DND-41 (cell line): Measurements from ENCODE around the gene ZFHX3.

ENCODE experiments used
- ATAC-seq: fragments of 200-7000 bp; cut with Tn5 transposase; 3 replicates; pipeline ENCODE4 v1.9.1; 2021; ENCODE audit warnings: low read depth; ENCODE audit not compliant: insufficient read depth
- DNase-seq: peaks from one replicate; pipeline ENCODE4 v3.0.0-alpha.2; 2020
- H2AFZ ChIP-seq: 2 replicates; pipeline ENCODE4 v1.6.0; 2012; ENCODE audit warnings: low read depth, low read length
- H3K27ac ChIP-seq: 2 replicates; pipeline ENCODE4 v1.5.1; 2012; ENCODE audit warnings: low read length, inconsistent platforms
- H3K27me3 ChIP-seq: fragments of 200-600 bp; sonication (generic); 2 replicates; pipeline ENCODE4 v1.6.0; 2012; ENCODE audit warnings: low read length, mild to moderate bottlenecking, inconsistent platforms; ENCODE audit not compliant: insufficient read depth, poor library complexity
- H3K36me3 ChIP-seq: 2 replicates; pipeline ENCODE4 v1.5.1; 2012; ENCODE audit warnings: low read length, inconsistent platforms; ENCODE audit not compliant: insufficient read depth
- H3K4me1 ChIP-seq: 2 replicates; pipeline ENCODE4 v1.5.1; 2012; ENCODE audit warnings: mild to moderate bottlenecking, low read length; ENCODE audit not compliant: insufficient read depth
- H3K4me2 ChIP-seq: 2 replicates; pipeline ENCODE4 v1.6.0; 2012; ENCODE audit warnings: mild to moderate bottlenecking, moderate library complexity, low read length, inconsistent platforms; ENCODE audit not compliant: insufficient read depth
- H3K4me3 ChIP-seq, 2 experiments: fragments of 200-600 bp in 1 of 2; shearing (Covaris generic) in 1 of 2; 2 replicates each; pipeline ENCODE4 v1.5.1; 2012 to 2016; ENCODE audit warnings: inconsistent platforms in 2 of 2, low read length in 2 of 2, mild to moderate bottlenecking in 2 of 2, low read depth in 1 of 2, moderate library complexity in 1 of 2
- H3K79me2 ChIP-seq: 2 replicates; pipeline ENCODE4 v1.6.0; 2012; ENCODE audit warnings: low read length, inconsistent platforms; ENCODE audit not compliant: insufficient read depth
- H3K9ac ChIP-seq: 2 replicates; pipeline ENCODE4 v1.6.0; 2012; ENCODE audit warnings: low read depth, mild to moderate bottlenecking, inconsistent platforms, low read length, moderate library complexity
- H3K9me3 ChIP-seq: 2 replicates; pipeline ENCODE4 v1.5.1; 2012; ENCODE audit warnings: low read length, moderate library complexity, mild to moderate bottlenecking, inconsistent platforms; ENCODE audit not compliant: insufficient read depth, severe bottlenecking
- H4K20me1 ChIP-seq: 2 replicates; pipeline ENCODE4 v1.6.0; 2012; ENCODE audit warnings: low read length; ENCODE audit not compliant: insufficient read depth
- CTCF ChIP-seq: IDR thresholded peaks from 2 replicates; pipeline ENCODE4 v1.5.1; 2012; ENCODE audit warnings: borderline replicate concordance, low read length, moderate library complexity, mild to moderate bottlenecking; ENCODE audit not compliant: poor library complexity, severe bottlenecking; ENCODE audit errors: extremely low read depth
- EZH2 ChIP-seq: IDR thresholded peaks from 3 replicates; pipeline ENCODE4 v1.6.1; 2012; ENCODE audit warnings: borderline replicate concordance, low read depth, mild to moderate bottlenecking, moderate library complexity, low read length, inconsistent platforms; ENCODE audit not compliant: severe bottlenecking

Gene ZFHX3

DNA sequence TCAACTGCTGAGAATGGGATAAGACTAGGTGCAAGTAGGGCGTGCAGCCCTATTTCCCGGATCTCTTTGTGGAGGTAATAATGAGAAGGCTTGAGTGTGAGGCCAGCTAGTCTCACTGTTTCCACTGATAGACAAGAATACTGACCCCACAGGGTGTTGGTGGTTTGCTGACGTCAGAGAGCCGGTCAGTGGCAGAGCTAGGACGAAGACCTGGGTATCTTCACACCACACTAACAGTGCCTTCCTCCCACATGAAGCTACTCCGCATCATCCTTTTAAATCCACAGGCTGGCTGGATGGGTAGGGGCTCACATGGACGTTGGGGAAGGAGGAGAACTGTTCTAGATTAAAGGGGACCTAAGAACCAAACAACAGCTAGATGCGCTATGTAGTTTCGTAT, 68.0 kb downstream of the ZFHX3 start:
- peaks cover 16% of the 10 kb centered on the region for H4K20me1 ChIP-seq
- no peak for ATAC-seq

GRCh38 chr16:72978212-72978611, 69.7 kb downstream of the ZFHX3 start:
- DNase-seq (no peak), ATAC-seq (no peak)
- Histone ChIP-seq H3K4me2 (no peak overlapping the region), H3K27ac (no peak overlapping the region), H3K9me3 (no peaks in the 10 kb centered on the region), H3K79me2 (no peaks in the 10 kb centered on the region), H2AFZ (no peak overlapping the region), H3K27me3 (no peaks in the 10 kb centered on the region), H3K4me1 (no peaks in the 10 kb centered on the region), H3K4me3 (no peak overlapping the region), H3K9ac (no peak overlapping the region), H4K20me1 (peaks cover 12% of the 10 kb centered on the region), H3K36me3 (no peaks in the 10 kb centered on the region)
- no peak for TF ChIP-seq CTCF
- no peak for TF ChIP-seq EZH2

More for the DNA sequence above, 68.0 kb downstream of the ZFHX3 start:
- Histone ChIP-seq H2AFZ (no peak overlapping the region), H3K9me3 (no peaks in the 10 kb centered on the region), H3K27ac (no peak overlapping the region), H3K4me2 (no peak overlapping the region), H3K36me3 (no peaks in the 10 kb centered on the region), H3K4me3 (no peak overlapping the region), H3K79me2 (no peaks in the 10 kb centered on the region), H3K4me1 (no peaks in the 10 kb centered on the region), H3K27me3 (no peaks in the 10 kb centered on the region), H3K9ac (no peak overlapping the region)
- DNase-seq, result no peak
- TF ChIP-seq CTCF (no peak), EZH2 (no peak)

DNA sequence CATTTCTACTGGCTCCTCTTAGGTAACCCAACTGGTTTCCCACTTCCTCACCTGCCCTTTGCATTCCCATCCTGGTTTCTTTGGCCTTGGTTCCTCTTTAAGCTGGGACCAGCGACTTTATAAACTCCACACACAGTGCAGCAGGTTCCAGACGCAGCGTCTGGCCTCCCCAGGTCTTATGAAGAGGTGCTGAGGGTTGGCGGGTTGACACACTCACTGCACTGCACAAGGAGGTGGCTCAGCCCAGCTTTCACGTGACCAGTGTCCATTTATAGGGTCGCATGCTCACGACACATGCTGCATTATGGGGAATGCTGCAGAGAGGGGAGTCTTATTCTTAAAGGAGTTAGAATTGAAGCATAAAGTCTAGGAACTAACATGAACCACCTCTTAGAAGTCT, 70.8 kb downstream of the ZFHX3 start:
- Histone ChIP-seq H2AFZ (no peak overlapping the region), H4K20me1 (peaks cover 8% of the 10 kb centered on the region), H3K4me3 (no peak overlapping the region), H3K9me3 (no peaks in the 10 kb centered on the region), H3K27ac (no peak overlapping the region), H3K27me3 (no peaks in the 10 kb centered on the region), H3K36me3 (no peaks in the 10 kb centered on the region), H3K79me2 (no peaks in the 10 kb centered on the region), H3K9ac (no peak overlapping the region), H3K4me1 (no peaks in the 10 kb centered on the region), H3K4me2 (no peak overlapping the region)
- TF ChIP-seq EZH2 (no peak), CTCF (no peak)
- ATAC-seq (no peak), DNase-seq (no peak)

GRCh38 chr16:72976438-72977064, 71.4 kb downstream of the ZFHX3 start:
- Histone ChIP-seq H2AFZ (no peak overlapping the region), H3K9ac (no peak overlapping the region), H3K79me2 (no peaks in the 10 kb centered on the region), H3K4me1 (no peaks in the 10 kb centered on the region), H3K36me3 (no peaks in the 10 kb centered on the region), H3K27me3 (no peaks in the 10 kb centered on the region), H4K20me1 (peaks cover 8% of the 10 kb centered on the region), H3K9me3 (no peaks in the 10 kb centered on the region), H3K4me3 (no peak overlapping the region), H3K4me2 (no peak overlapping the region), H3K27ac (no peak overlapping the region)
- ATAC-seq (no peak), DNase-seq (no peak)
- no peak for TF ChIP-seq EZH2
- no peak for TF ChIP-seq CTCF
